SU-DHL-6 (cell line): Measurements from ENCODE around the gene EBF3.

ENCODE experiments used
- H2AFZ ChIP-seq: fragments of 200-600 bp; sonication (generic); 2 replicates; pipeline ENCODE4 v1.6.1; 2014; ENCODE audit warnings: low read depth, mild to moderate bottlenecking, moderate library complexity, mixed read lengths, antibody characterized with exemption, low read length; ENCODE audit not compliant: severe bottlenecking
- H3F3A ChIP-seq: fragments of 200-600 bp; shearing (Covaris generic); 2 replicates; pipeline ENCODE4 v1.6.0; 2016; ENCODE audit warnings: antibody characterized with exemption, mild to moderate bottlenecking; ENCODE audit not compliant: insufficient read depth
- H3K27ac ChIP-seq: fragments of 200-600 bp; sonication (generic); 2 replicates; pipeline ENCODE4 v1.5.1; 2016; ENCODE audit warnings: low read depth, mild to moderate bottlenecking, low read length, moderate library complexity, mixed read lengths
- H3K27me3 ChIP-seq: fragments of 200-600 bp; sonication (generic), shearing (Covaris generic); 2 replicates; pipeline ENCODE4 v1.6.0; 2014; ENCODE audit warnings: mild to moderate bottlenecking, low read length
- H3K36me3 ChIP-seq: fragments of 200-600 bp; sonication (generic); 2 replicates; pipeline ENCODE4 v1.6.1; 2014; ENCODE audit warnings: mild to moderate bottlenecking, low read length, mixed read lengths
- H3K4me2 ChIP-seq: fragments of 300-600, 200-600 bp; shearing (Covaris generic), sonication (generic); 2 replicates; pipeline ENCODE4 v1.6.0; 2014; ENCODE audit warnings: low read length, low read depth, mild to moderate bottlenecking; ENCODE audit not compliant: poor library complexity, severe bottlenecking
- H3K4me3 ChIP-seq: fragments of 200-600 bp; sonication (generic); 2 replicates; pipeline ENCODE4 v1.5.1; 2014; ENCODE audit warnings: antibody characterized with exemption, low read length, mild to moderate bottlenecking, mixed read lengths; ENCODE audit not compliant: insufficient read depth, poor library complexity, severe bottlenecking
- H3K79me2 ChIP-seq: fragments of 200-600 bp; sonication (generic); 2 replicates; pipeline ENCODE4 v1.6.1; 2014; ENCODE audit warnings: mild to moderate bottlenecking, low read length, moderate library complexity; ENCODE audit not compliant: insufficient read depth
- H3K9ac ChIP-seq: fragments of 200-600 bp; sonication (generic); 2 replicates; pipeline ENCODE4 v1.7.0; 2014; ENCODE audit warnings: mild to moderate bottlenecking, low read length
- H3K9me2 ChIP-seq: fragments of 200-600 bp; sonication (generic); replicated peaks from 2 replicates; pipeline ENCODE4 v1.6.1; 2014; ENCODE audit warnings: low read length; ENCODE audit not compliant: insufficient read depth
- H3K9me3 ChIP-seq: fragments of 200-600 bp; sonication (generic); 2 replicates; pipeline ENCODE4 v1.6.1; 2014; ENCODE audit warnings: low read length, mixed read lengths; ENCODE audit not compliant: insufficient read depth
- H4K20me1 ChIP-seq: fragments of 200-600 bp; sonication (generic); 2 replicates; pipeline ENCODE4 v1.6.1; 2014; ENCODE audit warnings: low read depth, mild to moderate bottlenecking, antibody characterized with exemption, low read length, moderate library complexity, mixed read lengths
- CTCF ChIP-seq: fragments of 200-600 bp; sonication (generic); IDR thresholded peaks from one replicate; pipeline ENCODE4 v1.5.1; 2017; ENCODE audit warnings: antibody characterized with exemption, mild to moderate bottlenecking, low read length, moderate library complexity; ENCODE audit not compliant: insufficient read depth, poor library complexity, severe bottlenecking
- EZH2phosphoT487 ChIP-seq: fragments of 200-600 bp; sonication (generic), shearing (Covaris generic); conservative IDR thresholded peaks from 2 replicates; pipeline ENCODE4 v1.6.1; 2018; ENCODE audit warnings: mild to moderate bottlenecking, antibody characterized with exemption, low read length, moderate library complexity, mixed read lengths

EBF3 gene

DNA sequence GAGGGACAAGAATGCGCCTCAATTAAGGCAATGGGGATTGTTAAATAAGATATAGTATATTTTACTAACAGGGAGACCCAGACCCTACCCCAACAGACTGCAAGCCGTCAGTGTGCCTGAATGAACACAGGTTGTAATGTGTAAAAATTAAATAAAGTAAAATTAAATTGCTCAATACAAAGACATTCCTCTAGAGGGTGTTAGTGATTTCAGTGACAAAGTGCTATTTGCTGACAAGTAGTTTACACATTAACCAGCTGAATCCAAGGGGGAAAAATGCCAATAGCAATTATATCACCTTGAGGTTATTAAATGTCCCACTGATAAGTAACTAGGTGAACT lies 110.5 kb downstream of the EBF3 start:
- H3K9ac ChIP-seq: no peak overlapping the region
- H3K9me2 ChIP-seq: no peaks in the 10 kb centered on the region
- H3K4me2 ChIP-seq: no peak overlapping the region
- no peaks in the 10 kb centered on the region for H3K9me3 ChIP-seq
- H4K20me1 ChIP-seq: no peaks in the 10 kb centered on the region
- H2AFZ ChIP-seq: no peak overlapping the region
- no peaks in the 10 kb centered on the region for H3K36me3 ChIP-seq
- H3K27ac ChIP-seq: no peak overlapping the region
- no peaks in the 10 kb centered on the region for H3F3A ChIP-seq
- TF ChIP-seq CTCF (no peak), EZH2phosphoT487 (no peak)
- no peak overlapping the region for H3K4me3 ChIP-seq
- no peaks in the 10 kb centered on the region for H3K27me3 ChIP-seq
- H3K79me2 ChIP-seq: no peaks in the 10 kb centered on the region

- Histone ChIP-seq H3K79me2 (no peaks in the 10 kb centered on the region), H3K27ac (no peak overlapping the region), H3K27me3 (no peaks in the 10 kb centered on the region), H3F3A (no peaks in the 10 kb centered on the region), H4K20me1 (no peaks in the 10 kb centered on the region), H2AFZ (no peak overlapping the region), H3K9me3 (no peaks in the 10 kb centered on the region), H3K9me2 (no peaks in the 10 kb centered on the region), H3K9ac (no peak overlapping the region), H3K4me2 (no peak overlapping the region), H3K36me3 (no peaks in the 10 kb centered on the region), H3K4me3 (no peak overlapping the region)
- TF ChIP-seq EZH2phosphoT487: no peak
- TF ChIP-seq CTCF: no peak
These were observed 111.1 kb downstream of the EBF3 start for GRCh38 chr10:129852829-129853561.

GRCh38 chr10:129851941-129852640 lies 112.0 kb downstream of the EBF3 start:
- H3K4me3 ChIP-seq: no peak overlapping the region
- no peak overlapping the region for H3K4me2 ChIP-seq
- no peaks in the 10 kb centered on the region for H4K20me1 ChIP-seq
- no peaks in the 10 kb centered on the region for H3K36me3 ChIP-seq
- no peaks in the 10 kb centered on the region for H3K9me2 ChIP-seq
- TF ChIP-seq CTCF: no peak
- TF ChIP-seq EZH2phosphoT487: no peak
- H3K9ac ChIP-seq: no peak overlapping the region
- H3K9me3 ChIP-seq: no peaks in the 10 kb centered on the region
- H3K27me3 ChIP-seq: no peaks in the 10 kb centered on the region
- H3K79me2 ChIP-seq: no peaks in the 10 kb centered on the region
- H3F3A ChIP-seq: no peaks in the 10 kb centered on the region
- no peak overlapping the region for H3K27ac ChIP-seq
- no peak overlapping the region for H2AFZ ChIP-seq
